Activated CD4-positive, alpha-beta T cell treated with anti-CD3 and anti-CD28 coated beads, Interleukin-2, amount 50 U/mL, for 48 hours (primary cell): ENCODE data around the gene KCNJ10.

Experiments used
- DNase-seq, 2 experiments: peaks; one replicate each; pipeline ENCODE4 v3.0.0-alpha.2; 2020

Gene KCNJ10

DNA sequence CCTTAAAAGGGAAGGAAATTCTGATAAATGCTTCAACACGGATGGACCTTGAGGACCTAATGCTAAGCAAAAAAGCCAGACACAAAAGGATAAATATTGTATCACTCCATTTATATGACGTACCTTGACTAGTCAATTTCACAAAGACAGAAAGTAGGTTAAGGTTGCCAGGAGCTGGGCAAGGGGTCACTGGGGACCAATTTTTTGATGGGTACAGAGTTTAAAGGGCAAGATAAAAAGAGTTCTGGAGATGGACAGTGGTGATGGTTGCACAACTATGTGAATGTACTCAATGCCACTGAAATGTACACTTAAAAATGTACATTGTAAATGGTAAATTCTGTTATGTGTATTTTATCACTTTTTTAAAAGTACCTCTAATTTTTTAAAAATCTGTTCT is 83.9 kb downstream of the KCNJ10 start:
- DNase-seq = no peak

DNA sequence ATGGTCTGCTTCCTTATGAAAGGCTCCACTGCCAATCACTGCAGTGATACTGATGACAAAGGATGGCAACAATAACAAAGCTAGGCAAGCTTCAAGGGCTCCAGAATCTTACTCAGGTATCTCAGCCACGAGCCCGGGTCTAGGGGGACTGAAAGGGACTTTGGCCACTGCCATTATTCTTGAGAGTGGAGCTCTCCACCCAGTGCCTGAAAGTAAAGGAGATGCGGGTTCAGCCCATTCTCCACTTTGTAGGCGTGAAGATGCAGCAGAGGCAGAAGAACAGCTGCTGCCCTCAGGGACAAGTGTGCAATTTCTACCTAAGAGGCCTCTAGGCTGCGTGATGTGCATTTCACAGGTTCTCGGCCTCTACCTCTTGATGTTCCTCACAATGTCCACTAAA is 84.5 kb downstream of the KCNJ10 start:
- no peak for DNase-seq

DNA sequence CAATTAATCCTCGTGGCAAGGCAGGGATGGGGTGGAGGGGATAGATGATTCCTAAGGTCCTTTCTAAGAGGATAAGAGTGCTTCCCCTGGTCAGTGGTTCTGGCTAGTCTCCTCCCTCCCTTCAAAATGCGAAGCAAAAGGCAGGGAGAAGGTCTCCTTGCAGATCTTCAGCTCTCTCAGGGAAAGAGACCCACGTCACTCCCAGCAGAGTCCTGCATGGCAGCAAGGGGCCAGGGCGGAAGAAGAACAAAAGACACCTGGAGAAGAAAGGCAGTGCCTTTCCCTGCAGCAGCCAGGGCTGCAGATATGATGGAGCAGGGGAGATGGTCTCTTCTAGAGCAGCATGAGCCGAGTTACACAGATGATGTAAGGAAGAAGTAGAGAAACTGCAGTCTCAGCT is 86.3 kb downstream of the KCNJ10 start:
- no peak for DNase-seq

DNA sequence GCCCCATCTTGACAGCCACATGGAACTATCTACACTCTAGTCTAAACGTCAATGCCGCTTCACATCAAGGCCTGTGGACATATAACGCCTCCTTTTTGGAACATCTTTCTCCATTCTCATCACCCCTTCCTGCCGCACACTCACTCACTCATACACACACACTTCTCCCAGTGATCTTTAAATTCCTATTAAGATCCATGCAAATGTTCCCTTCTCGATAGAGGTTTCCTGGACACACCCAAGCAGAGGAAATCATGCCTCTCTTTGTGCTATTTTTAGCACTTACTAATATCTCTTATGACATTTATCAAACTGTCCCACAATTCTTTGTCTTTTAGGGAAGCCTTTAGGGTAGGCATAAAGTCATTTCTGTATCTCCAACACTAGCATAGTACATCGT is 87.7 kb downstream of the KCNJ10 start:
- no peak for DNase-seq

DNA sequence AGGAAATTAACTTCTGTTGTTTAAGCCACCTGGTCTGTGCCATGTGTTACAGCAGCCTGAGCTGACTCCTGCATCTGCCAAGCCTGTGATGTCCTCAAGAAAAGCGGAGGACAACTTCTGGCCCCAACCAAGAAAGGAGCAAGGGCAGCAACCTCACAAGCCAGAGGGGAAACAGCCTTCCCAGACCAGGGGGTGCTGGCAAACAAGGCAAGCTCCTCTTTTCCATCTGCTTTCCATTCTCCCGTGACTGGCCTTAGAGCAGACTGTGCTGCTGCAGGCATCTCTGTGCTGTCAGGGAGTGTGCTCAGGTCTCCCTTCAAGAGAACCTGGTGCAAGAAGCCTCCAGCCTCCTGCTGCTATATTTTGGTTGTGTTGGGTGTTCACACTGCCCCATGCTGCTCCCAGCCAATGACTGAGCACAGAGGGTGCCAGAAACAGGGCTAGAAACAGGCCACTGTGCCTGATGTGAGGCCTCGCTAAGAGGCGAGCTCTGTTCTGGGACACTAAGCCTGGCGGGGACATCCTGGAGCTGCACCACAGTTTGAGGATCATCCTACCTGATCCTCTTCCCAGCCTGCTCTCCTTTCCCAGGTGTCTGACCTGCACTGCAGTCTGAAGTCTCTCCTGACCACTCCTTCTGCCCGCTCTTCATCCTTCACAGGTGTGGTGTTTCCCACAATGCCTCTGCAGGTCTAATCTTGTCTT is 88.5 kb downstream of the KCNJ10 start:
- DNase-seq = no peak

DNA sequence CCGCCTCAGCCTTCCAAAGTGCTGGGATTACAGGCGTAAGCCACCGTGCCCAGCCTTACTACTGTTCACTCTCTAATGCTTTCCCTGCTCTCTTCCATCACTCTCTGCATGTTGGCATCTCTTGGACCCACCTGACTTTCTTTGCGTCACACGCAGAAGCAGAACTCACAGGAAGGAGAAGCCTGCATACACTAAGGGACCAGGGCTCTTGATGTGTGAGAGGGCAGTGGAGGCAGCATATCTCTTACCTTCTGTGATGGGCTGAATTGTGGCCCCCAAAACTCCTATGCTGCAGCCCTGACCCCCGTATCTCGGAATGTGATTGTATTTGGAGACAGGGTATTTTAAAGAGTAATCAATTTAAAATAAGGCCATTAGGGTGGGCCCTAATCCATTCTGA is 89.2 kb downstream of the KCNJ10 start:
- DNase-seq = no peak

DNA sequence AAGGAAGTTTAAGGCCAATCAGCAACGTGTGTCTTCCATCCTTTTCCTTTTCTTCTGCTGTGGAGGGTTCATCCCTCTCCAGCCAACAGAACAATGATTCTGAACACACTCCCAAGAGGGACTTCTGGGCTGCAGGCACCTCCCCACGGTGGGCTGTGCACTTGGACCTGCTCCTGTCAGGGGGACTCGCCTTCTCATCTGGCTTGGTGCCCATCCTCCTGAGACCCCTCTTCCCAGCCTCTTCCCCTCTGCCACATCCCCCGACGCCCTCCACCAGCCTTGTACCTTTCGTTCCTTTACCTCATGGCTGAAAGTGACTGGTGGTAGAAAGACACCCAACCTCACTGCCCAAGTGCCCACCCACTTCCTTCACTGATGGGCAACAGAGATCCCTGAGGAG is 89.9 kb downstream of the KCNJ10 start:
- DNase-seq = no peak

DNA sequence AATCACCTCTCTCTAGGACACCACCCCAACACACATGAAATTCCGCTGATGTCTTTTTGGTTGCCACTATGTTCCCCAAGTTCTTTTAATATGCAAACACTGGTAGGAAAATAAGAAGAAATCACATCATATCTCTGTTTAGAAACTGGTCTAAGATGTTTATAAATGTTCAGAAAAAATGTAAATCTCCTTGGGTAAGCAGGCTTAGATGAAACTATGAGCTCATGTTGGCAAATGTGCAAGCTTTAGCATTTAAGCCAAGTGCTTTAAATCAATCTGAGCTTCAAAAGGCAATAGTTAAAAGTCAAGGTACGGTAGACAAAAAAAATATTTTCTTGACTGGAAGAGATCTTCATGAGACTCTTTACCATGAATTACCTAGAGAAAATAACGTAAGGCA is 90.7 kb downstream of the KCNJ10 start:
- DNase-seq = no peak

DNA sequence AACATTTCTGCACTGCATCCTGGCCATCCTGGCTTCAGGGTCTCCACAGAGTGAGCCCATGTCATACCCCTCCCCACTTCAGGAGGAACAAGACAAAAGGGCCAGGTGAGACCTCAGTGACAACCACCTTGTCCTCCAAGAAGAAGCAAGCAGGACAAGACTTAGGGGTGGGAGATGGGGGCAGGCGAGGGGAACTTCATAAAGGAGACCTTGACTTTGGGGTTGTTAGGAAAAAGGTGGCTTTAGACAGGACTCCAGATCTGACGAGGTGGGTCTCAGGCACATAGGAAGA is 91.9 kb downstream of the KCNJ10 start:
- no peak for DNase-seq

DNA sequence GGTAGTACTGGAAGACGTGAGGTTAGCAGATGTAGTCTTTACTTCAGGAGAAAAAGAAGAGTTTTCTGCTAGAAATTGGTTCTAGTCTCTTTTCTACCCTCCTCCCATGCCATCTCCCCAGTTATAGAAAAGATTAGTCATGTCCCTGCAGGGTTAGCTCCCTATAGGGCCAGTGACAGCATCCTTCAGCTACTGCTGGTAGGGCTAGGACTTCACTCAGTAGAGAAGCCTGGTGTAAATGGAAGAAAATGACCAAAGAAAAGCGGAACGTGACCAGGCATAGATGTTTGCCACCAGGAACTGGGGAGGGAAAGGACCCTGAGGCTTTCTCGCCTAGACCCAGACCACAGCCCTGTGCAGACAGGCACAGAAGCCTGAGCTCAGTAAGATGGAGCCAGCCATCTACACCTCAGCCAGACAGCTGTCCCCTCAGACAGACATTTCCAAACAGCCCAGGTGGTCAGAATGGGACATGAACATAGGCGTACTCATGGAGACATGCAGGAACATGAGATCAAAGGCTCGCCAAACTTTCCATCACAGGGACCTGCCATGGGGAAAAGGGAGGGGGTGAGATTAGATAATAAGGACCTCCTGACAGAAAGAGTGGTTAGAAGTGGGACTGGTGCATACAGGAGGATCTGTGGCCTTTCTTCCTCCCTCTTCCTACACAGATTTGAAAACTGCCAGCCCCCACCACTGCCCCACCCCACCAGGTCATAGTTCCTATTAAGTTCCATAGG is 92.4 kb downstream of the KCNJ10 start:
- no peak for DNase-seq

DNA sequence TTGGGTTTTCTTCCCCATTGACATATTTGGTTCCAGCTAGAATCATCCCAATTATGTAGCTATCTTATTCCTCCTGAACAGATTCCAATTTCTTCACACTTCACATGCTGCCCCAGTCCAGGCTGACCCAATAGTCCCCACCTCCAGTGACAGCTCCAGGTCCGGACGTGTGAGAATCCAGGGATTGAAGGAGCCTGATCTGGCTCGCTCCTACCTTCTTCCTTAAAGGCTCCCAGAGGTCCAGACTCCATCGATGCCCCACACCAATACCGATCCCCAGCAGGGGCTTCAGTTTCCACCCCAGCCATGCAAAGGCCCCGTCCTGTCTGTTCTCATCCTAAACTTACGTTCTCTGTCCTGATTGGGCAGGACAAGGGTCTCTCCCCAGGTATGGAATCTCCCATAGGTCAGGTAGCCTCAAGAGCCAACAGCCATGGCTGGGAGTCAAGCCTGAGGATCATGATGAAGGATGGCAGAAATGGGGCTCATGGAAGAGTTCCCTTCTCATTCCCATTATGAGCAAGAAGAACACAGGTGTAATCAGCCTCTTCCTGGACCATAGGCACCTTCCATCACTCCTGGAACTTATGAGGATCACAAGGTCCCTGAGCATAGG is 95.5 kb downstream of the KCNJ10 start:
- no peak for DNase-seq

DNA sequence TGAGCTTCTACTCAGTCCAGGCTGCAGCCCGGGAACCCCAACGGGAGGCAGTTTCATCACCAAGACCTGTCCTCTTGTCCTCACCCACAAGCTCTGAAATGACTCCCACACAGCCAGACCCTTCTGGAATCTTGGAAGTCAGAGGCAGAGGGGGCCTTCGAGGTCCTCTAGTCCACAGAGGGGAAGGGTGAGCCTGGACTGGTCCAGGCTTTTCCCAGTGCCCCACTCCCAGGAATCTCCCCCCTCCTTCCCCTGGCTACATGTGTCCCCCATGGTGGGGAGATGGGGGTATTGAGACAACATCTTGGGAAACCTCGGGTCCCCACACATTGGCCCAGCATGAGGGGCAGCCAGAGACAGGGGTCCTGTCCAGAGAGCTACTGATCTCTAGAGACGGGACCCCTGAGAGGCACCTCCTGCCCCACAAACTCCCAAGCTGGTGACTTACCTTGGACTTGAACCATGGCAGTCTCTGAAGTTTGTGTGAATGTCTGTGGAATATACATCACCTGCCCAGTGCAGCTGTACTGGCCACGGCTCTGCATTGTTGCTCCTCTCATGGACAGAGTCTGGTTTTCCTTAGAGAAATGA is 96.5 kb downstream of the KCNJ10 start:
- no peak for DNase-seq

DNA sequence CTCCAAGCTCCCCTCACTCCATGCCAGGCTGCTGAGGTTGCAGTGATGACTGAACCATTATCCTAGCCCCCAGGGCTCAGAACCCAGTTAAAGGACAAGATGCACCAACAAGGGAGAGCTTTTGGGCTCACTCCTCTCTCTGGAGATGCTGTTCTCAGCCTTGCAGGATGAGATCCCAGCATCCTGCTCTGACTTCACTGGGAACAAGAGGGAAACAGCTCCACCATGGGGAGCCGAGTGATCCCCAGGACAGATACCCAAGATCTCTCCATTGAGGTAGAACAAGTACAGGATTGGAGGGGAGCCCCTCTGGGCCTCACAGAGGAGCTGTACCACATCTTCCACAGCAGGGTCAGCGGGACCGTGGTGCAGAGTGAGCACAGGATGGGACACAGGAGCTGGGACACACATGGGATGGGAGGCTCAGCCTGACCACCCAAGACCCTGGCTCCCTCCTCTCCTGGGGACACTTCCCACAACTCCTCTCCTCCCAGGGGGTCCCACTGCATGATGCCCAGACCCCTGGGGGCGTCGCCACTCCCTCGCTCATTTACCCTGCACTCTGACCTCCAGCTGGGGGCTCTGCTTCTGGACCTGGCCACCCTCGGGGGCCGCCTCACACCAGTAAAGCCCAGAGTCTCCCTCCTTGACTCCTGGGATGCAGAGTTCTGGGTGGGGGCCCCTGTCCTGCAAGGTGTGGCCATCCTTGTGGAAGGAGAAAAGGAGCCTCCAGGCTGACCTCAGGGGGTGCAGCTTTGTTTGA is 97.3 kb downstream of the KCNJ10 start:
- DNase-seq = no peak

DNA sequence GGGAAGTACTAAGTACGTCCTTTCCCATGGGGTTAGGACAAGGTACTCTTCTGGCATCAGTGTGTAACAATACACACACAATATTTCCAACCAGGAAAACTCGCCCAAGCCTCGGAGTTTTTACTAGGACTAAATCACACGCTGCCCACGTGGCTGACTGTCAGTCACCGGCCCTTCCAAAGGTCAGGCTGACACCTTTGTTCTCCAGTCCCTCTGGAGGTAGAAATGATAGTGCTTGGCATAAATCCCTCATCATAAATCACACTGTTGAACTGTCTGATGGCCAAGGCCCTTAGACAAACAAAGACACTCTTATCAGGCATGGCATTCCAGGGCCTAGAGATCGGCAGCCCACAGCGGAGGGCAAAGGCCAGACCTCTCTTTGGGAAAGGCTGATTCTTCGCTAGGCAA is 99.0 kb downstream of the KCNJ10 start:
- no peak for DNase-seq

DNA sequence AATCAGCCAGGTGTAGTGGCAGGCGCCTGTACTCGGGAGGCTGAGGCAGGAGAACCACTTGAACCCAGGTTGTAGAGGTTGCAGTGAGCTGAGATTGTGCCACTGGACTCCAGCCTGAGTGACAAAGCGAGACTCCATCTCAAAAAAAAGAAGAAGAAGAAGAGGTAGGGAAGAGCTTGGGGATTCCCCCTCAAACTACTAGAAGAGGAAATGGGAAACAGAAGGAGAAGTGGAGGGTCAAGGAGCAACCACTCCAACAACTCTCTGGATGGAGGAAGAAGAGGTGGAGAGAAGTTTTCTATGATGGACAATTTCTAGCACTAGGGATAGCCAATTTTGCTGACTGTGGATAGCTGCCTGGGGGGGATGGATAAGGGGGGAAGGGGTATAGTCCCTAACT is 101.1 kb downstream of the KCNJ10 start:
- no peak for DNase-seq

DNA sequence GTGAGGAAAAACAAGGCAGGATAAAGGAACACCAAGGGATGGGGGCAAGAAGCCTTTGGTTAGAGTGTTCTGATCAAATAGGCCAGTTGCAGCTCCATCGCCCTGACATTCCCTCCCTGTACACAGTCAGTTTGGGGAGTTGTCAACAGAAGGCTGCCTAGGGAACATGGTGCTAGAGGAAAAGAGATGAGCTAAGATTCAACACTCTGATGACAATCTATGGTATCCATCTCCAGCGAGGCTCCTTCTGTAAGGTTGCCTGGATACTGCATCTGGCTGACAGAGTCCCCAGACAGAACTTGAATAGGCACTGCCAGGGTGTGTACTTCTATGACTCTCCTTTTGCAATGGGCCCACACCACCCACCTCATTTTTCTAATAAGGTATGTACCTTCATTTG is 104.7 kb downstream of the KCNJ10 start:
- no peak for DNase-seq

DNA sequence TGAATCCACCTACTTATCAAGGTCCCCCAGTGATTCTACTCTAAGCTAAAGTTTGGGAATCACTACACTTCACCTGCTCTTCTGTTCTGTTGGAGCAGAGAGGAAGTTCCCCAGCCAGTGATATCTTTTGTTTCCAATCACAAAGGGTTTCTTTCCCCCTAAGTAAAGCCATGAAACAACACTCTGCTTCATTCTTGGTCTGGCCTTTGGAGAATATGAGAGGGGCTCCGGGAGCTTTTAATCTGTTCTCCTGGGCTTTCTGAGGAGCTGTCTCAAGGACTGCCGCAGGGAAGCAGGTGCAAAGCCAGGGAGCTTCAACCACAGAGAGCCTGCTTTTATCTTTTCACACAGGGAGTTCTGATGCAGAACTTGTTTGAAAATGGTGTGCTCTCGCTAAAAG is 105.8 kb downstream of the KCNJ10 start:
- DNase-seq = no peak

DNA sequence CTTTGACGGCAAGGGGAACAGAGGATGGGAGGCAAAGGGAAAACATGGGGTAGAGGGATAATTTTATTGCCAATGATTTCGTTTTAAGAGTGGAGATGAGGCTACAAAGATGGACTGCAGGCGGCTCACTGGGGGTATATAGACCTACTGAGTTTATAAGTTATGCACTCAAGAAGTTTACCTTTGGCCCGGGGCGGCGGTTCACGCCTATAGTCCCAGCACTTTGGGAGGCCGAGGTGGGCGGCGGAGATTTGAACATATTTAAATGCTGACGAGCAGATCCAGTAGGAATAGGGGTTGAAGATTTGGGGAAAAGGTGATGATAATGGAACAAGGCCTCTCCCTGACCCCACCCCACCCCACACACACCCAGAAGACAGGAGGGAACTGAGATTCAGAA is 107.8 kb downstream of the KCNJ10 start:
- no peak for DNase-seq

DNA sequence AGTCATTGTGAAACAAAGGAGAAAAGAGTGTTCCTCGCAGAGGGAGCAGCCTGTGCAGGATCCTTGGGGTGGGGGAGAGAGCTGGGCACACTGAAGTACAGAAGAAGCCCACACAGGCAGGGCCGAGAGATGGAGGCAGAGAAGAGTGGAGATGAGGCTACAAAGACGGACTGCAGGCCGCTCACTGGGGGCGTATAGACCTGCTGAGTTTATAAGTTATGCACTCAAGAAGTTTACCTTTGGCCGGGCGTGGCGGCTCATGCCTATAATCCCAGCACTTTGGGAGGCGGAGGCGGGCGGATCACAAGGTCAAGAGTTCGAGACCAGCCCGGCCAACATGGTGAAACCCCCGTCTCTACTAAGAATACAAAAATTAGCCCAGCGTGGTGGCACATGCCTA is 108.3 kb downstream of the KCNJ10 start:
- no peak for DNase-seq

DNA sequence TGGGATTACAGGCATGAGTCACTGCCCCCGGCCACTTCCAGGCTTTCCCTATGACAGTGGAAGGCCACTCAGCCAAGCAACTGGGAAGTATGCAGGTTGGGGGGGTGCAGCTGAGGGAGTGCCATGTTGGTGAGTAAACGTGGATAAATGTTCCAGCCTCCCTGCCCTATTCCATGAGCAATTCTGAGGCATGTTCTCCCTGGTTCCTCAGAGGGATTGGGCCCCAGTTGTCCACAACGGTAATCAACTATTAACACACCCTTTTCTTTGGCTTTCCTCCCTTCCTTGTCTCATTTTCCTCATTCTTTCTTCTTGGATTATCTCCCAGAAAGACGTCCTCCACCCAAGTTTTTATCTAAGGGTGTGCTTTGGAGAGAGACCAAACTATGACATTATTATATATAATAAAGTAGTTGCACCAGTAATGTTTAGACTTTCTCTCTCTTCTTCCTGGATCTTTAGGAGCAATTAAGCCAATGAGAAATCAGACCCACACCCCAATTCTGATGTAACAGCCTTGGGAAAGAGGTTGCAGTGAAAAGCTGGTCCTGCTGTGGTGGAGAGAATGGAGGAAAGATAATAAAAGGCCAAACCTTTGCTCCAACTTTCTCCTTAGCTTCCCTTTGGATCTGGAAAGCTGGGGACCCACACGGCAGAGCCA is 109.1 kb downstream of the KCNJ10 start:
- DNase-seq = no peak

DNA sequence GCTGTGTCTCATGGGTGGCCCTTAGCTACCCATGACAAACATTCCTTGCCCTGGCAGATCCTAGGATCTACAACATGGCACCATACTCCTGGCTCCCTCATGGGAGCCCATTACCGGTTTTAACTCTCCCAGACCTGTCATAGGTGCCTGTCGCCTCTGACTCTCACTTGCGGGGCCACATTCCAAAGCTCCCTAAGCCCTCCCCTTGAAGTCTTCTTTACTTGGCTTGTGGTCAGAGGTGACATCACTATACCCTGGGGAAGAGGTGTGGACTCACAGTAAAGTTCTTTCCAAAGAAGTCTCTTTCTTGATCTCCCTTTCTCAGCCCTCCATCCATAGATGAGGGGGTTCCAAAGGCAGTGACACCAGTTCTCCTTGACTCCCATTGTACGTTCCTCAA is 110.5 kb downstream of the KCNJ10 start:
- DNase-seq = no peak

DNA sequence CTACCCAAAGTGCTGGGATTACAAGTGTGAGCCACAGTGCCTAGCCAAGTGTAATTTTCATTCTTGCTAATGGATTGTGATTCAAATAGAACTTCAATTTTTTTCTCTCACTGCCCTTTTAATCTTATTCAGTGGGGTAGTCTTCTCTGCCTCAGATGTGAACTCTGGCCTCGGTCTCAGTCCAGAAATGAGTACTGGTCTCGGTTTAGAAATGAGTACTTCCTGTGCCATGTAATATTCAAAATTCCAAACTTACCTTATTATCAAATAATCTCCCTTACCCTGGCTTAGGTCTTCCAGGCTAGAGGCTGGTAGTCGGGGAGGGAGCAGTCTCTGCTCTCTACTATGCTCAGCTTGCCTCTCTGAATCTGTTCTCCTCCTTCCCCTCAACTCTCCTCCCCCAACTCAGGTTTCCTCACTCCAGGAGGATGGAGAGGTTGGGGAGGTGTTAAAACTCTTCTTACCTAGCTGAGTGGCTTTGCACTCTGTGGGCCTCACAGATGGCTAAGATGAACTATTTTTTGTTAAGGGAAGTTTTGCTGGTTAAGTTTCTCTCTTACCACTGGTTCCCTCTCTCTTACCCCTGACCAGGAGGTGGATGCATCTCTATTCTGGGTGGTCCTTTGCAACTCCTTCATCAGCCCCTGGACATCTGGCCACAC is 111.1 kb downstream of the KCNJ10 start:
- no peak for DNase-seq
